Measurements from ENCODE around the gene NELFA. TPM values are rescaled to one million over a fixed set of nuclear protein-coding genes. Genes with fewer than 3 reads are reported as not detected.

NELFA gene
- polyA plus RNA-seq, 1 donor (not counting 4 experiments of a cell fraction or from before 2014, with no cell fraction given) = 9.9 TPM

DNA sequence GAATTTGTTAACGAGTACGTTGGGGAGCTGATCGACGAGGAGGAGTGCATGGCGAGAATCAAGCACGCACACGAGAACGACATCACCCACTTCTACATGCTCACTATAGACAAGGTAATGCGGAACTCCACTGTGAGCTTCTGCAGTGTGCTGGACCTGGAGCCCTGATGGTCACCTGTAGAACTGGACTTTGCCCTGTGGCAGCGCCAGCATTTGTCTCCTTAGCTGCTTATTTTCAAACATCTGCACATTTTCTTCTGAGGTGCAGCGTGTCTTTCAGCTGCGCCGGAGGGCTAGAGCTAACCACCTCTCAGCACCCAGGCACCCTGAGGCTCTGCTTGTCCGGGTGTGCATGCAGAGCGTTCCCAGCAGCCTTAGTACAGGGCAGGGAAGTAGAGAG, 47.7 kb downstream of the NELFA start:
- no peak overlapping the region for H3K9ac ChIP-seq (ENCODE audit: control insufficient read depth, extremely low read depth, insufficient read depth, low read length)
- H3K9me3 ChIP-seq (ENCODE audit: control insufficient read depth, low read depth, low read length) = no peaks in the 10 kb centered on the region
- TF ChIP-seq EZH2 (IDR thresholded peaks at IDR 0.05; ENCODE audit: low read length) = no peak
- TF ChIP-seq, protein P1, sequence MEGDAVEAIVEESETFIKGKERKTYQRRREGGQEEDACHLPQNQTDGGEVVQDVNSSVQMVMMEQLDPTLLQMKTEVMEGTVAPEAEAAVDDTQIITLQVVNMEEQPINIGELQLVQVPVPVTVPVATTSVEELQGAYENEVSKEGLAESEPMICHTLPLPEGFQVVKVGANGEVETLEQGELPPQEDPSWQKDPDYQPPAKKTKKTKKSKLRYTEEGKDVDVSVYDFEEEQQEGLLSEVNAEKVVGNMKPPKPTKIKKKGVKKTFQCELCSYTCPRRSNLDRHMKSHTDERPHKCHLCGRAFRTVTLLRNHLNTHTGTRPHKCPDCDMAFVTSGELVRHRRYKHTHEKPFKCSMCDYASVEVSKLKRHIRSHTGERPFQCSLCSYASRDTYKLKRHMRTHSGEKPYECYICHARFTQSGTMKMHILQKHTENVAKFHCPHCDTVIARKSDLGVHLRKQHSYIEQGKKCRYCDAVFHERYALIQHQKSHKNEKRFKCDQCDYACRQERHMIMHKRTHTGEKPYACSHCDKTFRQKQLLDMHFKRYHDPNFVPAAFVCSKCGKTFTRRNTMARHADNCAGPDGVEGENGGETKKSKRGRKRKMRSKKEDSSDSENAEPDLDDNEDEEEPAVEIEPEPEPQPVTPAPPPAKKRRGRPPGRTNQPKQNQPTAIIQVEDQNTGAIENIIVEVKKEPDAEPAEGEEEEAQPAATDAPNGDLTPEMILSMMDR (optimal IDR thresholded peaks at IDR 0.05 in 1 of 3, IDR thresholded peaks at IDR 0.05 in 1 of 3, conservative IDR thresholded peaks at IDR 0.05 in 1 of 3; ENCODE audit: extremely low read depth in 1 of 3, insufficient read depth in 2 of 3, low read length in 3 of 3) = no peak
- peaks cover 1 to 52% of the 10 kb centered on the region in 2 experiments for H3K36me3 ChIP-seq (ENCODE audit: control insufficient read depth in 2 of 2, extremely low read depth in 1 of 2, insufficient read depth in 2 of 2, low read length in 2 of 2)
- peaks cover 2% of the 10 kb centered on the region for H3K79me2 ChIP-seq (ENCODE audit: control insufficient read depth, insufficient read depth, low read length)
- FAIRE-seq = no peak
- no peaks in the 10 kb centered on the region for H3K4me1 ChIP-seq (ENCODE audit: control insufficient read depth, extremely low read depth, insufficient read depth, low read length)
- H3K27me3 ChIP-seq (ENCODE audit: control insufficient read depth, extremely low read depth, insufficient read depth, low read length) = no peaks in the 10 kb centered on the region
- H3K27ac ChIP-seq (ENCODE audit: control insufficient read depth, insufficient read depth, low read length) = no peak overlapping the region
- H3K4me2 ChIP-seq (ENCODE audit: control insufficient read depth, extremely low read depth, insufficient read depth, low read depth, low read length) = no peak overlapping the region
- no peaks in the 10 kb centered on the region for H3K9me1 ChIP-seq (ENCODE audit: control insufficient read depth, extremely low read depth, insufficient read depth, low read length)
- H3K4me3 ChIP-seq (ENCODE audit: control insufficient read depth in 2 of 3, extremely low read depth in 1 of 3, insufficient read depth in 2 of 3, low read depth in 1 of 3, low read length in 3 of 3) = no peak overlapping the region
- dilution Hi-C loops (cut with MboI; ENCODE audit: extremely low pct_ligation_motif_present, low sequenced_read_pairs) = no loop called here
- H2AFZ ChIP-seq (ENCODE audit: control insufficient read depth, low read length) = no peak overlapping the region
- no peaks in the 10 kb centered on the region for H4K20me1 ChIP-seq (ENCODE audit: control insufficient read depth, extremely low read depth, insufficient read depth, low read length)
- DNase-seq (ENCODE audit: low read depth, low spot score) = no peak

DNA sequence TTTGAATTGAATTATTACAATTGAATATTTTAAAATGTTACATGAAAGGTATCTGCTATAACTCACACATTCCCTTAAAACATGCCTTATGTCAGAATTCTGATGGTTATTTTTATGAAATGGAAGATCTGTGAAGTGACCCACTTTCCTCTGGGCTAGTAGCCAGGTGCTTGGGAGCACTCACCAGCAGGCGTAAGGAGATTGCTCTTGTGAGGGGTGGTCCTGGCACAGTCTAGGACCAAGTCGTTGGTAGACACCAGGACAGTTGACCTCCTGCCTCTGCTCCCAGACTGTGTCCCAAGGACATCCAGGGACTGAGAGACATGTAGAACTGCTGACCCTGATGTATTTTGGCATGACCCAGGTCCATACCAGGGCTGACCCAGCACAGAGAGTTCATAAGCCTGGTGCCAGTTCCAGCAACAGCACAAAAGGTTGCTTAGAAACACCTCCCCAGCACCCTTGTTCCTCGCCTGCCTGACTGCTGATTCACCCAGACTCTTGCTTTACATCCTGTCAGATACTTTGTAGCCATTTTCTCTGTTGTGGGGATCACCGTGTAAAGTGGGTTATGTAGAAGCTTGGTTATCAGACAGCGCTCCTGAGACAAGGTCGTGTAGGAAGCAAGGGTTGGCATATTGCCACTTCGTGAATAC, 48.5 kb downstream of the NELFA start:
- Histone ChIP-seq H4K20me1 (ENCODE audit: control insufficient read depth, extremely low read depth, insufficient read depth, low read length) (no peaks in the 10 kb centered on the region), H3K27me3 (ENCODE audit: control insufficient read depth, extremely low read depth, insufficient read depth, low read length) (no peaks in the 10 kb centered on the region), H3K79me2 (ENCODE audit: control insufficient read depth, insufficient read depth, low read length) (peaks cover 2% of the 10 kb centered on the region), H3K27ac (ENCODE audit: control insufficient read depth, insufficient read depth, low read length) (no peak overlapping the region), H2AFZ (ENCODE audit: control insufficient read depth, low read length) (no peak overlapping the region), H3K4me2 (ENCODE audit: control insufficient read depth, extremely low read depth, insufficient read depth, low read depth, low read length) (no peak overlapping the region), H3K9me3 (ENCODE audit: control insufficient read depth, low read depth, low read length) (no peaks in the 10 kb centered on the region), H3K36me3 (ENCODE audit: control insufficient read depth in 2 of 2, extremely low read depth in 1 of 2, insufficient read depth in 2 of 2, low read length in 2 of 2) (peaks cover 1 to 54% of the 10 kb centered on the region in 2 experiments), H3K9me1 (ENCODE audit: control insufficient read depth, extremely low read depth, insufficient read depth, low read length) (no peaks in the 10 kb centered on the region), H3K4me3 (ENCODE audit: control insufficient read depth in 2 of 3, extremely low read depth in 1 of 3, insufficient read depth in 2 of 3, low read depth in 1 of 3, low read length in 3 of 3) (no peak overlapping the region), H3K4me1 (ENCODE audit: control insufficient read depth, extremely low read depth, insufficient read depth, low read length) (no peaks in the 10 kb centered on the region), H3K9ac (ENCODE audit: control insufficient read depth, extremely low read depth, insufficient read depth, low read length) (no peak overlapping the region)
- dilution Hi-C loops (cut with MboI; ENCODE audit: extremely low pct_ligation_motif_present, low sequenced_read_pairs) = no loop called here
- DNase-seq (ENCODE audit: low read depth, low spot score) (no peak), FAIRE-seq (peak; percentile 17)
- TF ChIP-seq, protein P1 (optimal IDR thresholded peaks at IDR 0.05 in 1 of 3, IDR thresholded peaks at IDR 0.05 in 1 of 3, conservative IDR thresholded peaks at IDR 0.05 in 1 of 3; ENCODE audit: extremely low read depth in 1 of 3, insufficient read depth in 2 of 3, low read length in 3 of 3) = no peak
- no peak for TF ChIP-seq EZH2 (IDR thresholded peaks at IDR 0.05; ENCODE audit: low read length)

Data from keratinocyte (primary cell).